Activated CD4-positive, alpha-beta T cell treated with anti-CD3 and anti-CD28 coated beads for 36 hours (primary cell): ENCODE results near the gene GRK7. TPM values are rescaled to one million over a fixed set of nuclear protein-coding genes. Genes with fewer than 3 reads are reported as not detected.
"Not testable (repeated sequence)": the region's sequence is repeated elsewhere in the genome, so short reads cannot be mapped to it uniquely, and the experiment has no call there.

Experiments
- ATAC-seq: fragments of 200-7000 bp; cut with Tn5 transposase; one replicate; pipeline ENCODE4 v1.10.0; 2021; ENCODE audit warnings: mild to moderate bottlenecking, moderate library complexity
- CTCF ChIA-PET: fragments of 350-600 bp; sonication (Branson Sonifier 250); formaldehyde crosslinking; loops from one replicate; lab custom pipeline; 2021; ENCODE audit warnings: antibody characterized with exemption; lab: Charles Lee
- POLR2A ChIA-PET: fragments of 350-600 bp; sonication (Branson Sonifier 250); formaldehyde crosslinking; loops from one replicate; lab custom pipeline; 2021; ENCODE audit warnings: antibody characterized with exemption, inconsistent platforms; lab: Charles Lee
- DNase-seq: peaks from one replicate; pipeline ENCODE4 v3.0.0-alpha.2; 2020
- H3K27ac Mint-ChIP-seq: one replicate; pipeline ENCODE4 v1.8.0; 2021; ENCODE audit warnings: mixed read lengths
- H3K27me3 Mint-ChIP-seq: one replicate; pipeline ENCODE4 v1.8.0; 2021; ENCODE audit warnings: mixed read lengths
- H3K36me3 Mint-ChIP-seq: one replicate; pipeline ENCODE4 v1.8.0; 2021; ENCODE audit warnings: low read depth, mixed read lengths
- H3K4me1 Mint-ChIP-seq: one replicate; pipeline ENCODE4 v1.8.0; 2021; ENCODE audit warnings: mixed read lengths
- H3K4me3 Mint-ChIP-seq: one replicate; pipeline ENCODE4 v1.8.0; 2021; ENCODE audit warnings: mild to moderate bottlenecking, moderate library complexity, mixed read lengths
- H3K9me3 Mint-ChIP-seq: one replicate; pipeline ENCODE4 v1.8.0; 2021; ENCODE audit warnings: low read depth, mixed read lengths
- intact Hi-C, 2 experiments: fragments of 100-400 bp; cut with DNase I in 1 of 2; cut with micrococcal nuclease in 1 of 2; formaldehyde crosslinking; loops; one replicate each; pipeline versions ENCODE4 v1.14.2 to v1.15.1; 2022 to 2024; cut with DNase I, micrococcal nuclease
- total RNA-seq, 2 experiments: library from RNA; stranded (reverse); gene quantifications; one replicate each; pipeline ENCODE4 v1.2.3, GENCODE V29; 2021

GRK7 gene
- total RNA-seq, 2 experiments from 2014 or later = not detected

GRCh38 chr3:141779667-141780066, 16.5 kb downstream of the GRK7 start:
- no peaks in the 10 kb centered on the region for H3K9me3 Mint-ChIP-seq
- H3K27ac Mint-ChIP-seq = no peak overlapping the region
- CTCF ChIA-PET = no interaction called here
- no peaks in the 10 kb centered on the region for H3K27me3 Mint-ChIP-seq
- no peak for DNase-seq
- no peak for ATAC-seq
- intact Hi-C loops = no loop called here
- H3K36me3 Mint-ChIP-seq = no peaks in the 10 kb centered on the region
- no peaks in the 10 kb centered on the region for H3K4me1 Mint-ChIP-seq
- POLR2A ChIA-PET = no interaction called here
- no peak overlapping the region for H3K4me3 Mint-ChIP-seq

GRCh38 chr3:141782386-141782932, 19.3 kb downstream of the GRK7 start:
- ATAC-seq (no peak), DNase-seq (no peak)
- H3K4me1 Mint-ChIP-seq = no peaks in the 10 kb centered on the region
- H3K4me3 Mint-ChIP-seq = no peak overlapping the region
- H3K36me3 Mint-ChIP-seq = no peaks in the 10 kb centered on the region
- POLR2A ChIA-PET = interaction anchor here (1.4 kb wide), 1 partner anchor 36 kb away, joined by 4 read pairs; no protein-coding TSS in a partner anchor
- intact Hi-C loops = no loop called here
- H3K9me3 Mint-ChIP-seq = no peaks in the 10 kb centered on the region
- CTCF ChIA-PET = interaction anchor here (0.9 kb wide), 1 partner anchor 20 kb away, joined by 3 read pairs; no protein-coding TSS in a partner anchor
- H3K27ac Mint-ChIP-seq = no peak overlapping the region
- no peaks in the 10 kb centered on the region for H3K27me3 Mint-ChIP-seq

- no peaks in the 10 kb centered on the region for H3K4me1 Mint-ChIP-seq
Observed at GRCh38 chr3:141783632-141784031, 20.4 kb downstream of the GRK7 start.

GRCh38 chr3:141784096-141784495, 20.9 kb downstream of the GRK7 start:
- no peaks in the 10 kb centered on the region for H3K27me3 Mint-ChIP-seq
- ChIA-PET POLR2A (no interaction called here), CTCF (interaction anchor here (0.6 kb wide), 3 partner anchors 122 to 1299 kb away, joined by 3 read pairs; no protein-coding TSS in a partner anchor)
- no peak overlapping the region for H3K27ac Mint-ChIP-seq
- no peaks in the 10 kb centered on the region for H3K36me3 Mint-ChIP-seq
- ATAC-seq = no peak
- intact Hi-C loops = no loop called here
- no peak overlapping the region for H3K4me3 Mint-ChIP-seq
- H3K4me1 Mint-ChIP-seq = no peaks in the 10 kb centered on the region
- no peaks in the 10 kb centered on the region for H3K9me3 Mint-ChIP-seq
- no peak for DNase-seq

More at GRCh38 chr3:141783632-141784031, 20.4 kb downstream of the GRK7 start:
- Mint-ChIP-seq H3K27me3 (no peaks in the 10 kb centered on the region), H3K36me3 (no peaks in the 10 kb centered on the region), H3K27ac (no peak overlapping the region), H3K4me3 (no peak overlapping the region), H3K9me3 (no peaks in the 10 kb centered on the region)
- intact Hi-C loops = no loop called here
- ATAC-seq (no peak), DNase-seq (no peak)
- ChIA-PET CTCF (interaction anchor here (0.6 kb wide), 1 partner anchor 121 kb away, joined by 3 read pairs; no protein-coding TSS in a partner anchor), POLR2A (interaction anchor here (1.4 kb wide), 1 partner anchor 37 kb away, joined by 4 read pairs; no protein-coding TSS in a partner anchor)

GRCh38 chr3:141784531-141784930, 21.3 kb downstream of the GRK7 start:
- ChIA-PET POLR2A (no interaction called here), CTCF (interaction anchor here (0.6 kb wide), 2 partner anchors 192 to 1299 kb away, joined by 3 read pairs; no protein-coding TSS in a partner anchor)
- H3K27ac Mint-ChIP-seq = no peak overlapping the region
- DNase-seq (no peak), ATAC-seq (no peak)
- H3K9me3 Mint-ChIP-seq = no peaks in the 10 kb centered on the region
- no peaks in the 10 kb centered on the region for H3K27me3 Mint-ChIP-seq
- H3K4me3 Mint-ChIP-seq = no peak overlapping the region
- no peaks in the 10 kb centered on the region for H3K36me3 Mint-ChIP-seq
- intact Hi-C loops = no loop called here
- no peaks in the 10 kb centered on the region for H3K4me1 Mint-ChIP-seq

DNA sequence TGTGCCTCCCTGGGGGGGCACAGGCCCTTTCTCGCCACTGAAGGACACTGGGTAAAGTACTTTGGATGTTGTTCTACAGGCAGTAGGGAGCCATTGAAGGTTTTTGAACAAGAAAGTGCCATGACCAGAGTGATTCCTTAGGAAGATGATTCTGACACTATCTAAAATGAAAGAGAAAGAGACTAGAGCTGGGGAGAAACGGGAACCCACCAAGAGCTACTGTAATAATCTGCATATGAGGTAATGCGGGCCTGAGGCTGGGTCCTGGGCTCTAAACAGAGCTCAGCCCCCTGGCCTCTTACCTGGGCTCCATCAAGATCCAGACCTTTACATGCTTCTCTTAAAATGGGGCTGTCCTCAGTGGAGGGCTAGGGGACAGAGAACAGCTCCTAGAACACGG, 24.9 kb downstream of the GRK7 start:
- ATAC-seq = no peak
- H3K27ac Mint-ChIP-seq = no peak overlapping the region
- DNase-seq = no peak
- H3K9me3 Mint-ChIP-seq = no peaks in the 10 kb centered on the region
- CTCF ChIA-PET = interaction anchor here (1.5 kb wide), 1 partner anchor 9 kb away, joined by 5 read pairs; no protein-coding TSS in a partner anchor
- intact Hi-C loops = no loop called here
- no peaks in the 10 kb centered on the region for H3K36me3 Mint-ChIP-seq
- H3K4me3 Mint-ChIP-seq = no peak overlapping the region
- POLR2A ChIA-PET = no interaction called here
- H3K27me3 Mint-ChIP-seq = no peaks in the 10 kb centered on the region
- H3K4me1 Mint-ChIP-seq = no peaks in the 10 kb centered on the region

DNA sequence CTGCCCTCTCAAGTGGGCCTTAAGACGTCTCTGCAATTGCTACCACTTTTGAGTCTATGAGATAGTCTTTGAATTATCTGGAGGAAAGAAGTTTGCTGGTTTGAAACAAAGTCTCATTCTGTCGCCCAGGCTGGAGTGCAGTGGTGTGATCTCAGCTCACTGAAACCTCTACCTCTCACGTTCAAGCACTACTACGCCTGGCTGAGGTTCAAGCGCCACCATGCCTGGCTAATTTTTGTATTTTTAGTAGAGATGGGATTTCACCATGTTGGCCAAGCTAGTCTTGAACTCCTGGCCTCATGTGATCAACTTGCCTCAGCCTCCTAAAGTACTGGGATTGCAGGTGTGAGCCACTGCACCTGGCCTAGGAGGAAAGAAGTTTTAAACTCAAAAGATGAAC, 25.5 kb downstream of the GRK7 start:
- H3K27me3 Mint-ChIP-seq, H3K36me3 Mint-ChIP-seq, H3K9me3 Mint-ChIP-seq, H3K4me3 Mint-ChIP-seq, intact Hi-C loops, H3K27ac Mint-ChIP-seq, H3K4me1 Mint-ChIP-seq, ATAC-seq, POLR2A ChIA-PET, DNase-seq: not testable (repeated sequence)
- CTCF ChIA-PET = interaction anchor here (1.5 kb wide), 1 partner anchor 8 kb away, joined by 5 read pairs; no protein-coding TSS in a partner anchor

- peaks cover 5% of the 10 kb centered on the region for H3K4me1 Mint-ChIP-seq
- CTCF ChIA-PET = no interaction called here
- no peak overlapping the region for H3K27ac Mint-ChIP-seq
- no peaks in the 10 kb centered on the region for H3K27me3 Mint-ChIP-seq
- POLR2A ChIA-PET = no interaction called here
- intact Hi-C loops = no loop called here
- DNase-seq (no peak), ATAC-seq (no peak)
- no peaks in the 10 kb centered on the region for H3K9me3 Mint-ChIP-seq
- no peak overlapping the region for H3K4me3 Mint-ChIP-seq
- no peaks in the 10 kb centered on the region for H3K36me3 Mint-ChIP-seq
Observed at GRCh38 chr3:141789281-141789680, 26.1 kb downstream of the GRK7 start.

GRCh38 chr3:141790171-141790570, 27.0 kb downstream of the GRK7 start:
- Mint-ChIP-seq H3K27ac (no peak overlapping the region), H3K4me3 (no peak overlapping the region), H3K4me1 (peaks cover 14% of the 10 kb centered on the region), H3K27me3 (no peaks in the 10 kb centered on the region), H3K36me3 (no peaks in the 10 kb centered on the region), H3K9me3 (no peaks in the 10 kb centered on the region)
- intact Hi-C loops = loop anchor here in 1 of 2 experiments (10.0 kb wide), 1 partner anchor 305 kb away; the partner anchor contains the start of gene RASA2
- DNase-seq = no peak
- no peak for ATAC-seq
- CTCF ChIA-PET = no interaction called here
- POLR2A ChIA-PET = no interaction called here

DNA sequence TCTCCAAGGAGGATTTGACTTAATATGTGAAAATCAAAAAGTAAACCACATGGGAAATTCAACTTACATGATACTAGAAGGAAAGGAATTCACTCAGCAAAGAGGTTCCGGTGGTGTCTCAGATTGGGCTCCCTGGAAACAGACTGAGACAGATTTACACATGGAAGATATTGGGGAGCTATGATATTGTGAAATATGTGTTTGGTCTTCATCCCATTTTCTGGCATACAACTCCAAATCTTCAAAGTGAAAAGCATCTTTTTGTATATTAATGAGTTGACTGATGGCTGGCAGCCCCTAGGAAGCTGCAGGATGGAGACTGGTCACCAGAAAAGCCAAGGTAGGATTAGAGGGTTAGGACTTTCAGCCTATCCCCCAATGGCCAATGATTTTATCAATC, 29.3 kb downstream of the GRK7 start:
- Mint-ChIP-seq H3K27ac (no peak overlapping the region), H3K27me3 (no peaks in the 10 kb centered on the region), H3K4me1 (peaks cover 36% of the 10 kb centered on the region), H3K36me3 (no peaks in the 10 kb centered on the region), H3K9me3 (no peaks in the 10 kb centered on the region), H3K4me3 (no peak overlapping the region)
- intact Hi-C loops = loop anchor here in 1 of 2 experiments (10.0 kb wide), 1 partner anchor 308 kb away; the partner anchor contains the start of gene RASA2
- POLR2A ChIA-PET = interaction anchor here (0.5 kb wide), 1 partner anchor 11 kb away, joined by 3 read pairs; no protein-coding TSS in a partner anchor
- CTCF ChIA-PET = interaction anchor here (0.6 to 0.9 kb wide), 3 partner anchors 48 to 533 kb away, joined by 3 to 4 read pairs (median 3); no protein-coding TSS in a partner anchor
- DNase-seq = no peak
- no peak for ATAC-seq

- CTCF ChIA-PET = no interaction called here
- Mint-ChIP-seq H3K4me1 (peaks cover 47% of the 10 kb centered on the region), H3K36me3 (no peaks in the 10 kb centered on the region), H3K27ac (peak overlapping the region; percentile 19), H3K9me3 (no peaks in the 10 kb centered on the region), H3K4me3 (no peak overlapping the region), H3K27me3 (no peaks in the 10 kb centered on the region)
- DNase-seq (no peak), ATAC-seq (no peak)
- intact Hi-C loops = loop anchor here in 1 of 2 experiments (10.0 kb wide), 1 partner anchor 309 kb away; the partner anchor contains the start of gene RASA2
- POLR2A ChIA-PET = no interaction called here
Observed at GRCh38 chr3:141793476-141794260, 30.5 kb downstream of the GRK7 start.
